Body of pancreas (tissue), 4 donors: Measurements from ENCODE around the gene RFWD3.

ENCODE experiments used
- POLR2A ChIP-seq, 3 donors: fragments of 450-650 bp; IDR thresholded peaks; one replicate each; pipeline ENCODE4 v1.6.1; 2016; ENCODE audit warnings: antibody characterized with exemption in 3 of 3, mild to moderate bottlenecking in 2 of 3
- TF ChIP-seq, protein P1 (sequence below), 7 experiments: fragments of 450-650 bp in 4 of 7; fragments of 200-600 bp in 3 of 7; sonication (generic) in 3 of 7; IDR thresholded peaks; one replicate each; pipeline ENCODE4 v1.5.1; 2016 to 2019; ENCODE audit warnings: antibody characterized with exemption in 7 of 7

DNA sequence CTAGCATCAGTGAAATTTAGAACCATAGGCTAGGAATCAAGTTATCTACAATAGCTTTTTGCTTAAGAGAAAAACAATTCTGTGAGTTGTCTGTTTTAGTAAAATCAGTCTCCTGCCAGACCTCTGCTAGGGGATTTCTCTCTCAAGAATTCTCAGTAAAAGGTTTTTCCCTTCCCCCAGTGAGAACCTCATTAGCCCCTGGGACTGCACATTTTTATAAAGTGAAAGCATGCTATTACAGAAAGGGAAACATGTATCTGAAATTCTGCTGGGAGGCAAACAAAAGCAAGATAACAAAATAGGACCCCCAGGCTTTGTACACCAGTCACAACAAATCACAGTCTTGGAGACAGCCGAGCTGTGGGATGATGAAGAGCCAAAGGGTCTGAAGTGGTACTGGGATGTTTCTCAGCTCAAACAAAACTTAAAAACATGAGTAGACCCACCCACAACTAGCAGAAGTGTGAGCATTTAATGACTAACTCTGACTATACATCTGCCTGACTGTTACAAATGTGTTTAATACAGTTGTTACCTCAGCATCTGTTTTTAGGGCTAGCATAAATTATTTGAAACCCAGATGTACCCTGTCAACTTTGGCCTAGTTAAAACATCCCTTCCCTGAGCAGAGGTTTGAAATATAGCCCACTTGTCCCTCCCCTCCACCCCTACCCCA lies 39.8 kb downstream of the RFWD3 start:
- TF ChIP-seq POLR2A (IDR thresholded peaks at IDR 0.05) = no peak
- TF ChIP-seq, protein P1, sequence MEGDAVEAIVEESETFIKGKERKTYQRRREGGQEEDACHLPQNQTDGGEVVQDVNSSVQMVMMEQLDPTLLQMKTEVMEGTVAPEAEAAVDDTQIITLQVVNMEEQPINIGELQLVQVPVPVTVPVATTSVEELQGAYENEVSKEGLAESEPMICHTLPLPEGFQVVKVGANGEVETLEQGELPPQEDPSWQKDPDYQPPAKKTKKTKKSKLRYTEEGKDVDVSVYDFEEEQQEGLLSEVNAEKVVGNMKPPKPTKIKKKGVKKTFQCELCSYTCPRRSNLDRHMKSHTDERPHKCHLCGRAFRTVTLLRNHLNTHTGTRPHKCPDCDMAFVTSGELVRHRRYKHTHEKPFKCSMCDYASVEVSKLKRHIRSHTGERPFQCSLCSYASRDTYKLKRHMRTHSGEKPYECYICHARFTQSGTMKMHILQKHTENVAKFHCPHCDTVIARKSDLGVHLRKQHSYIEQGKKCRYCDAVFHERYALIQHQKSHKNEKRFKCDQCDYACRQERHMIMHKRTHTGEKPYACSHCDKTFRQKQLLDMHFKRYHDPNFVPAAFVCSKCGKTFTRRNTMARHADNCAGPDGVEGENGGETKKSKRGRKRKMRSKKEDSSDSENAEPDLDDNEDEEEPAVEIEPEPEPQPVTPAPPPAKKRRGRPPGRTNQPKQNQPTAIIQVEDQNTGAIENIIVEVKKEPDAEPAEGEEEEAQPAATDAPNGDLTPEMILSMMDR (IDR thresholded peaks at IDR 0.05) = no peak
